ENCODE measurements around the gene PPP1R1B. TPM values are rescaled to one million over a fixed set of nuclear protein-coding genes. Genes with fewer than 3 reads are reported as not detected.
A peak's percentile ranks its signal among the peaks of the same experiment; 100 is the strongest.

Gene PPP1R1B
- total RNA-seq, 1 donor from 2014 or later: 3.1 TPM

- Histone ChIP-seq H3K36me3 (ENCODE audit: control insufficient read depth in 3 of 3, insufficient read depth in 3 of 3, low read length in 3 of 3) (no peaks in the 10 kb centered on the region), H3K9ac (ENCODE audit: low read depth in 1 of 3, low read length in 3 of 3) (no peak overlapping the region), H3K4me1 (ENCODE audit: control insufficient read depth in 3 of 3, insufficient read depth in 3 of 3, low read length in 3 of 3) (peaks cover 9 to 29% (median 14%) of the 10 kb centered on the region in 3 donors), H3K9me3 (ENCODE audit: control insufficient read depth in 3 of 3, low read length in 3 of 3) (no peaks in the 10 kb centered on the region), H3K27ac (ENCODE audit: low read depth, low read length) (no peak overlapping the region), H3K27me3 (ENCODE audit: control insufficient read depth in 3 of 3, insufficient read depth in 3 of 3, low read length in 3 of 3) (peaks cover 12 to 46% (median 41%) of the 10 kb centered on the region in 3 donors), H3K4me3 (ENCODE audit: low read length in 3 of 3) (no peak overlapping the region)
Observed at GRCh38 chr17:39632153-39632941, 5.6 kb downstream of the PPP1R1B start.

GRCh38 chr17:39633570-39634183, 6.9 kb downstream of the PPP1R1B start:
- Histone ChIP-seq H3K9me3 (ENCODE audit: control insufficient read depth in 3 of 3, low read length in 3 of 3) (no peaks in the 10 kb centered on the region), H3K27me3 (ENCODE audit: control insufficient read depth in 3 of 3, insufficient read depth in 3 of 3, low read length in 3 of 3) (peaks cover 6 to 34% (median 30%) of the 10 kb centered on the region in 3 donors), H3K4me3 (ENCODE audit: low read length in 3 of 3) (no peak overlapping the region), H3K9ac (ENCODE audit: low read depth in 1 of 3, low read length in 3 of 3) (no peak overlapping the region), H3K27ac (ENCODE audit: low read depth, low read length) (no peak overlapping the region), H3K36me3 (ENCODE audit: control insufficient read depth in 3 of 3, insufficient read depth in 3 of 3, low read length in 3 of 3) (peaks cover 0 to 2% (median 0%) of the 10 kb centered on the region in 3 donors), H3K4me1 (ENCODE audit: control insufficient read depth in 3 of 3, insufficient read depth in 3 of 3, low read length in 3 of 3) (peaks cover 20 to 42% (median 26%) of the 10 kb centered on the region in 3 donors)

GRCh38 chr17:39634384-39634871, 7.7 kb downstream of the PPP1R1B start:
- Histone ChIP-seq H3K4me1 (ENCODE audit: control insufficient read depth in 3 of 3, insufficient read depth in 3 of 3, low read length in 3 of 3) (peaks cover 26 to 48% (median 31%) of the 10 kb centered on the region in 3 donors), H3K9me3 (ENCODE audit: control insufficient read depth in 3 of 3, low read length in 3 of 3) (no peaks in the 10 kb centered on the region), H3K27me3 (ENCODE audit: control insufficient read depth in 3 of 3, insufficient read depth in 3 of 3, low read length in 3 of 3) (peaks cover 6 to 27% (median 24%) of the 10 kb centered on the region in 3 donors), H3K4me3 (ENCODE audit: low read length in 3 of 3) (no peak overlapping the region), H3K27ac (ENCODE audit: low read depth, low read length) (no peak overlapping the region), H3K36me3 (ENCODE audit: control insufficient read depth in 3 of 3, insufficient read depth in 3 of 3, low read length in 3 of 3) (peaks cover 0 to 2% (median 0%) of the 10 kb centered on the region in 3 donors), H3K9ac (ENCODE audit: low read depth in 1 of 3, low read length in 3 of 3) (peak overlapping the region in 1 of 3 donors; percentile 16)

- peaks cover 0 to 2% (median 0%) of the 10 kb centered on the region in 3 donors for H3K36me3 ChIP-seq (ENCODE audit: control insufficient read depth in 3 of 3, insufficient read depth in 3 of 3, low read length in 3 of 3)
- peaks cover 0 to 17% (median 14%) of the 10 kb centered on the region in 3 donors for H3K27me3 ChIP-seq (ENCODE audit: control insufficient read depth in 3 of 3, insufficient read depth in 3 of 3, low read length in 3 of 3)
- H3K9me3 ChIP-seq (ENCODE audit: control insufficient read depth in 3 of 3, low read length in 3 of 3): no peaks in the 10 kb centered on the region
- peak overlapping the region in 1 of 3 donors; percentile 97 for H3K9ac ChIP-seq (ENCODE audit: low read depth in 1 of 3, low read length in 3 of 3)
- H3K4me1 ChIP-seq (ENCODE audit: control insufficient read depth in 3 of 3, insufficient read depth in 3 of 3, low read length in 3 of 3): peaks cover 30 to 60% (median 42%) of the 10 kb centered on the region in 3 donors
- peak overlapping the region in 1 of 3 donors; percentile 95 for H3K4me3 ChIP-seq (ENCODE audit: low read length in 3 of 3)
- peak overlapping the region; percentile 93 for H3K27ac ChIP-seq (ENCODE audit: low read depth, low read length)
Observed at GRCh38 chr17:39635614-39636176, 8.9 kb downstream of the PPP1R1B start.

GRCh38 chr17:39636587-39636926, 9.8 kb downstream of the PPP1R1B start:
- H3K27me3 ChIP-seq (ENCODE audit: control insufficient read depth in 3 of 3, insufficient read depth in 3 of 3, low read length in 3 of 3): peaks cover 0 to 12% (median 7%) of the 10 kb centered on the region in 3 donors
- H3K4me3 ChIP-seq (ENCODE audit: low read length in 3 of 3): peak overlapping the region; percentile 89 to 95 (median 94)
- peak overlapping the region; percentile 95 to 97 (median 97) for H3K9ac ChIP-seq (ENCODE audit: low read depth in 1 of 3, low read length in 3 of 3)
- H3K9me3 ChIP-seq (ENCODE audit: control insufficient read depth in 3 of 3, low read length in 3 of 3): no peaks in the 10 kb centered on the region
- H3K4me1 ChIP-seq (ENCODE audit: control insufficient read depth in 3 of 3, insufficient read depth in 3 of 3, low read length in 3 of 3): peaks cover 30 to 69% (median 47%) of the 10 kb centered on the region in 3 donors
- H3K27ac ChIP-seq (ENCODE audit: low read depth, low read length): peak overlapping the region; percentile 93
- H3K36me3 ChIP-seq (ENCODE audit: control insufficient read depth in 3 of 3, insufficient read depth in 3 of 3, low read length in 3 of 3): peaks cover 0 to 2% (median 0%) of the 10 kb centered on the region in 3 donors

- Histone ChIP-seq H3K4me3 (ENCODE audit: low read length in 3 of 3) (peak within 1 kb of the TSS; percentile 89 to 95 (median 94)), H3K9ac (ENCODE audit: low read depth in 1 of 3, low read length in 3 of 3) (peak within 1 kb of the TSS; percentile 95 to 97 (median 97)), H3K9me3 (ENCODE audit: control insufficient read depth in 3 of 3, low read length in 3 of 3) (no peaks in the 10 kb centered on the region), H3K27ac (ENCODE audit: low read depth, low read length) (peak within 1 kb of the TSS; percentile 93), H3K27me3 (ENCODE audit: control insufficient read depth in 3 of 3, insufficient read depth in 3 of 3, low read length in 3 of 3) (peaks cover 0 to 6% (median 2%) of the 10 kb centered on the region in 3 donors), H3K4me1 (ENCODE audit: control insufficient read depth in 3 of 3, insufficient read depth in 3 of 3, low read length in 3 of 3) (peaks cover 34 to 74% (median 53%) of the 10 kb centered on the region in 3 donors), H3K36me3 (ENCODE audit: control insufficient read depth in 3 of 3, insufficient read depth in 3 of 3, low read length in 3 of 3) (peaks cover 0 to 2% (median 2%) of the 10 kb centered on the region in 3 donors)
Observed at GRCh38 chr17:39636927-39637736, 10.4 kb downstream of the PPP1R1B start, which contains the start of gene STARD3. STARD3 (plus strand) TSS chr17:39637144; CDS start chr17:39653532, 16,388 bp downstream.

- no peaks in the 10 kb centered on the region for H3K9me3 ChIP-seq (ENCODE audit: control insufficient read depth in 3 of 3, low read length in 3 of 3)
- H3K27ac ChIP-seq (ENCODE audit: low read depth, low read length): no peak overlapping the region
- H3K36me3 ChIP-seq (ENCODE audit: control insufficient read depth in 3 of 3, insufficient read depth in 3 of 3, low read length in 3 of 3): peaks cover 0 to 2% (median 2%) of the 10 kb centered on the region in 3 donors
- peak overlapping the region; percentile 89 to 95 (median 94) for H3K4me3 ChIP-seq (ENCODE audit: low read length in 3 of 3)
- H3K27me3 ChIP-seq (ENCODE audit: control insufficient read depth in 3 of 3, insufficient read depth in 3 of 3, low read length in 3 of 3): no peaks in the 10 kb centered on the region
- H3K9ac ChIP-seq (ENCODE audit: low read depth in 1 of 3, low read length in 3 of 3): peak overlapping the region; percentile 95 to 97 (median 97)
- H3K4me1 ChIP-seq (ENCODE audit: control insufficient read depth in 3 of 3, insufficient read depth in 3 of 3, low read length in 3 of 3): peaks cover 38 to 86% (median 63%) of the 10 kb centered on the region in 3 donors
Observed at GRCh38 chr17:39638317-39638716, 11.6 kb downstream of the PPP1R1B start.

- no peak overlapping the region for H3K27ac ChIP-seq (ENCODE audit: low read depth, low read length)
- no peaks in the 10 kb centered on the region for H3K27me3 ChIP-seq (ENCODE audit: control insufficient read depth in 3 of 3, insufficient read depth in 3 of 3, low read length in 3 of 3)
- no peaks in the 10 kb centered on the region for H3K9me3 ChIP-seq (ENCODE audit: control insufficient read depth in 3 of 3, low read length in 3 of 3)
- H3K36me3 ChIP-seq (ENCODE audit: control insufficient read depth in 3 of 3, insufficient read depth in 3 of 3, low read length in 3 of 3): peaks cover 0 to 2% (median 2%) of the 10 kb centered on the region in 3 donors
- no peak overlapping the region for H3K4me3 ChIP-seq (ENCODE audit: low read length in 3 of 3)
- peak overlapping the region in 1 of 3 donors; percentile 57 for H3K9ac ChIP-seq (ENCODE audit: low read depth in 1 of 3, low read length in 3 of 3)
- H3K4me1 ChIP-seq (ENCODE audit: control insufficient read depth in 3 of 3, insufficient read depth in 3 of 3, low read length in 3 of 3): peaks cover 38 to 93% (median 63%) of the 10 kb centered on the region in 3 donors
Observed at GRCh38 chr17:39639043-39639442, 12.3 kb downstream of the PPP1R1B start.

All from skeletal muscle tissue (tissue), 4 donors.